Liver (tissue), 3 donors: ENCODE data around the gene GALNT10.

ENCODE experiments used
- EGR1 ChIP-seq, 2 donors: IDR thresholded peaks; 2 replicates each; pipeline ENCODE4 v1.6.1; 2016 to 2018; ENCODE audit warnings: antibody characterized with exemption in 2 of 2, low read depth in 2 of 2
- FOXA1 ChIP-seq: IDR thresholded peaks from 2 replicates; pipeline ENCODE4 v1.6.1; 2016; ENCODE audit warnings: antibody characterized with exemption
- FOXA2 ChIP-seq: IDR thresholded peaks from 2 replicates; pipeline ENCODE4 v1.6.1; 2016; ENCODE audit warnings: antibody characterized with exemption
- JUND ChIP-seq, 2 donors: IDR thresholded peaks; 2 replicates each; pipeline ENCODE4 v1.6.1; 2016; ENCODE audit warnings: antibody characterized with exemption in 2 of 2
- YY1 ChIP-seq: IDR thresholded peaks from 2 replicates; pipeline ENCODE4 v1.6.1; 2016; ENCODE audit warnings: antibody characterized with exemption, mild to moderate bottlenecking
- TF ChIP-seq, protein P1 (sequence below): fragments of 150-350 bp; IDR thresholded peaks from 2 replicates; pipeline ENCODE4 v1.5.1; 2017; ENCODE audit warnings: improper control_type of control experiment, low read depth, low read length; ENCODE audit not compliant: missing input control
- TF ChIP-seq, protein P2 (sequence below): IDR thresholded peaks from 2 replicates; pipeline ENCODE4 v1.6.1; 2016; ENCODE audit warnings: antibody characterized with exemption
- donor health status: healthy.
- donor health status: healthy.

DNA sequence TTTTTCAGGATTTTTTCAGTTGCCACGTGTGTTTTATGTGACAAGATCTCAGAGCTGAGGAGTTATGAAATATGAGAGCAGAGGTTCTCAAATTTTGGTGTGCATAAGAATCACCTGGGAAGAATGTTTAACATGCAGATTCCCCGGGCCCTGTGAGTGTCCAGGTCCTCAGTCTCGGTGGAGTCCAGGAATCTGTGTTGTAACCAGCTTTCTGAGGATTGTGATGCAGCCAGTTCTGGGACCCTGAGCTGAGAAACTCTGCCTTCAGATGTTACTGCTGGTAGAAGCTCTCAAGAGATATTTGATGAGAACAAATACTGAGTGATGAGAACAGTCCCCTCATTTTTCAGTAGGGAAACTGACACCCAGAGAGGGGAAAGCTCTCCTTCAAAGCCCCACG is 152.4 kb downstream of the GALNT10 start:
- TF ChIP-seq FOXA1 (no peak), FOXA2 (no peak), JUND (IDR thresholded peaks at IDR 0.05) (no peak), EGR1 (IDR thresholded peaks at IDR 0.05; ENCODE audit: low read depth in 2 of 2) (no peak), YY1 (no peak)
- TF ChIP-seq, protein P1, sequence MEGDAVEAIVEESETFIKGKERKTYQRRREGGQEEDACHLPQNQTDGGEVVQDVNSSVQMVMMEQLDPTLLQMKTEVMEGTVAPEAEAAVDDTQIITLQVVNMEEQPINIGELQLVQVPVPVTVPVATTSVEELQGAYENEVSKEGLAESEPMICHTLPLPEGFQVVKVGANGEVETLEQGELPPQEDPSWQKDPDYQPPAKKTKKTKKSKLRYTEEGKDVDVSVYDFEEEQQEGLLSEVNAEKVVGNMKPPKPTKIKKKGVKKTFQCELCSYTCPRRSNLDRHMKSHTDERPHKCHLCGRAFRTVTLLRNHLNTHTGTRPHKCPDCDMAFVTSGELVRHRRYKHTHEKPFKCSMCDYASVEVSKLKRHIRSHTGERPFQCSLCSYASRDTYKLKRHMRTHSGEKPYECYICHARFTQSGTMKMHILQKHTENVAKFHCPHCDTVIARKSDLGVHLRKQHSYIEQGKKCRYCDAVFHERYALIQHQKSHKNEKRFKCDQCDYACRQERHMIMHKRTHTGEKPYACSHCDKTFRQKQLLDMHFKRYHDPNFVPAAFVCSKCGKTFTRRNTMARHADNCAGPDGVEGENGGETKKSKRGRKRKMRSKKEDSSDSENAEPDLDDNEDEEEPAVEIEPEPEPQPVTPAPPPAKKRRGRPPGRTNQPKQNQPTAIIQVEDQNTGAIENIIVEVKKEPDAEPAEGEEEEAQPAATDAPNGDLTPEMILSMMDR: no peak
- TF ChIP-seq, protein P2, sequence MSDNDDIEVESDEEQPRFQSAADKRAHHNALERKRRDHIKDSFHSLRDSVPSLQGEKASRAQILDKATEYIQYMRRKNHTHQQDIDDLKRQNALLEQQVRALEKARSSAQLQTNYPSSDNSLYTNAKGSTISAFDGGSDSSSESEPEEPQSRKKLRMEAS: no peak
